Left lung (tissue), 10 donors: ENCODE data around the gene DTX1. TPM values are rescaled to one million over a fixed set of nuclear protein-coding genes. Genes with fewer than 3 reads are reported as not detected.

Experiments
- ATAC-seq: fragments of 200-7000 bp; cut with Tn5 transposase; one replicate; pipeline ENCODE4 v1.9.1; 2020; ENCODE audit warnings: moderate library complexity
- DNase-seq, 4 donors: peaks; one replicate each; pipeline ENCODE4 v3.0.0-alpha.2; 2013 to 2020
- H3K27ac ChIP-seq, 2 donors: fragments of 200-600 bp; sonication (generic) in 1 of 2; one replicate each; pipeline versions ENCODE4 v1.5.0 to v1.8.0; 2020 to 2021
- H3K27me3 ChIP-seq, 2 donors: fragments of 200-600 bp; sonication (generic) in 1 of 2; one replicate each; pipeline versions ENCODE4 v1.5.0 to v1.8.0; 2020 to 2021
- H3K36me3 ChIP-seq, 2 donors: fragments of 200-600 bp; sonication (generic) in 1 of 2; one replicate each; pipeline versions ENCODE4 v1.5.0 to v1.8.0; 2020 to 2021
- H3K4me1 ChIP-seq, 2 donors: fragments of 200-600 bp; one replicate each; pipeline ENCODE4 v1.8.0; 2021
- H3K4me3 ChIP-seq, 2 donors: fragments of 200-600 bp; sonication (generic) in 1 of 2; one replicate each; pipeline versions ENCODE4 v1.5.0 to v1.8.0; 2020 to 2021; ENCODE audit warnings: mild to moderate bottlenecking in 1 of 2
- H3K9me3 ChIP-seq, 2 donors: fragments of 200-600 bp; sonication (generic) in 1 of 2; one replicate each; pipeline versions ENCODE4 v1.5.0 to v1.8.0; 2020 to 2021
- intact Hi-C, 2 donors: fragments of 100-400 bp; cut with DNase I; formaldehyde crosslinking; loops; one replicate each; pipeline versions ENCODE4 v1.11.2 to v1.14.2; 2022
- polyA plus RNA-seq, 6 donors: library from polyadenylated mRNA; unstranded; fragments of 120-200 nt; gene quantifications; one replicate each; pipeline ENCODE4 v1.2.1, GENCODE V29; 2013; ENCODE audit not compliant: insufficient read length in 6 of 6
- total RNA-seq, 2 donors: library from RNA; stranded (reverse); fragmentation: NEBNext Ultra II Directional; extraction: Animal tissue kit (Norgen Biotek cat#: 25700); gene quantifications; one replicate each; pipeline ENCODE4 v1.2.1, GENCODE V29; 2021
- TF ChIP-seq, protein P1 (sequence below), 2 donors: fragments of 200-600 bp; sonication (generic) in 1 of 2; IDR thresholded peaks; one replicate each; pipeline versions ENCODE4 v1.5.0 to v1.8.0; 2021; ENCODE audit warnings: antibody characterized with exemption in 2 of 2
- donor health status: DM: no; HTN: yes; CAD: no.
- donor health status: DM: no; HTN: no; CAD: no.

DTX1 gene
- total and polyA plus RNA-seq, 8 donors: 0.70 to 6.3 (median 4.3) TPM

GRCh38 chr12:113077057-113077858, 20.7 kb downstream of the DTX1 start:
- no peak overlapping the region for H3K27ac ChIP-seq
- H3K36me3 ChIP-seq: no peaks in the 10 kb centered on the region
- intact Hi-C loops: no loop called here
- TF ChIP-seq, protein P1, sequence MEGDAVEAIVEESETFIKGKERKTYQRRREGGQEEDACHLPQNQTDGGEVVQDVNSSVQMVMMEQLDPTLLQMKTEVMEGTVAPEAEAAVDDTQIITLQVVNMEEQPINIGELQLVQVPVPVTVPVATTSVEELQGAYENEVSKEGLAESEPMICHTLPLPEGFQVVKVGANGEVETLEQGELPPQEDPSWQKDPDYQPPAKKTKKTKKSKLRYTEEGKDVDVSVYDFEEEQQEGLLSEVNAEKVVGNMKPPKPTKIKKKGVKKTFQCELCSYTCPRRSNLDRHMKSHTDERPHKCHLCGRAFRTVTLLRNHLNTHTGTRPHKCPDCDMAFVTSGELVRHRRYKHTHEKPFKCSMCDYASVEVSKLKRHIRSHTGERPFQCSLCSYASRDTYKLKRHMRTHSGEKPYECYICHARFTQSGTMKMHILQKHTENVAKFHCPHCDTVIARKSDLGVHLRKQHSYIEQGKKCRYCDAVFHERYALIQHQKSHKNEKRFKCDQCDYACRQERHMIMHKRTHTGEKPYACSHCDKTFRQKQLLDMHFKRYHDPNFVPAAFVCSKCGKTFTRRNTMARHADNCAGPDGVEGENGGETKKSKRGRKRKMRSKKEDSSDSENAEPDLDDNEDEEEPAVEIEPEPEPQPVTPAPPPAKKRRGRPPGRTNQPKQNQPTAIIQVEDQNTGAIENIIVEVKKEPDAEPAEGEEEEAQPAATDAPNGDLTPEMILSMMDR (IDR thresholded peaks at IDR 0.05): no peak
- ATAC-seq: no peak
- H3K9me3 ChIP-seq: no peaks in the 10 kb centered on the region
- peaks cover 22 to 80% of the 10 kb centered on the region in 2 donors for H3K27me3 ChIP-seq
- H3K4me3 ChIP-seq: no peak overlapping the region
- DNase-seq: no peak
- H3K4me1 ChIP-seq: no peaks in the 10 kb centered on the region

DNA sequence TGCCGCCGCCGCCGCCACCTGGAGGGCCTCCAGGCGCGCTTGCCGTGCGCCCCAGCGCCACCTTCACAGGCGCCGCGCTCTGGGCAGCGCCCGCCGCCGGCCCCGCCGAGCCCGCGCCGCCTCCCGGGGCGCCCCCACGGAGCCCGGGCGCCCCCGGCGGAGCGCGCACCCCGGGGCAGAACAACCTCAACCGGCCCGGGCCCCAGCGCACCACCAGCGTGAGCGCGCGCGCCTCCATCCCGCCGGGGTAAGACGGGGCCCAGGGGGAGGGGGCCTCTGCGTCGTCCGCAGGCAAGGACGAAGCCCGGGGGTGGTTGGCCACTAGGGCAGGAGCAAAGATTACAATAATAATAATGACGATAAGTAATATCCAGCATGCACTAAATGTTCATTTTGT, 21.3 kb downstream of the DTX1 start:
- no peak overlapping the region for H3K4me3 ChIP-seq

DNA sequence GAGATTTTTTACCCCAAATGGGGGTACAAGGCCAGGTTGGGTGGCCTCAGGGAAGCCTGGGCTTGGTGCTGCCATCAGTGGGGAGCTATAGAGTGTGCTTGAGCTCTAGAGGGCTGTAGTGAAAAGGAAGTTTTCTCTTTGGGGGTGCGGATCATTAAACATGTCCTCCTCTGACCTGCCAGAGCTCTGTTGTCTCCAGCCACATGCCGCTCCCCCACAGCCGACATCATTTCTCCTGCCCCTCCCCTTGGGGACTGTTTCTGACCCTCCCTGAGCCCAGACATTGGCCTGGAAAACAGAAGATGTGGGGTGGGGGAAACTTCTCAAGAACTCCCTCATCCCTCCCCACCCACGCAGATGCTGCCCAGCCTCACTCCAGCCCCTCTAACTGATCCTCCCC, 25.3 kb downstream of the DTX1 start:
- Histone ChIP-seq H3K36me3 (no peaks in the 10 kb centered on the region), H3K27me3 (peaks cover 19 to 68% of the 10 kb centered on the region in 2 donors), H3K4me1 (no peaks in the 10 kb centered on the region), H3K27ac (no peak overlapping the region), H3K4me3 (no peak overlapping the region), H3K9me3 (no peaks in the 10 kb centered on the region)
- no peak for DNase-seq
- TF ChIP-seq, protein P1 (IDR thresholded peaks at IDR 0.05): no peak
- intact Hi-C loops: no loop called here
- ATAC-seq: no peak

More for the DNA sequence above, 21.3 kb downstream of the DTX1 start:
- H3K27ac ChIP-seq: no peak overlapping the region
- no peaks in the 10 kb centered on the region for H3K4me1 ChIP-seq
- peaks cover 22 to 80% of the 10 kb centered on the region in 2 donors for H3K27me3 ChIP-seq
- TF ChIP-seq, protein P1 (IDR thresholded peaks at IDR 0.05): no peak
- no peak for DNase-seq
- no peaks in the 10 kb centered on the region for H3K9me3 ChIP-seq
- intact Hi-C loops: no loop called here
- H3K36me3 ChIP-seq: no peaks in the 10 kb centered on the region
- ATAC-seq: no peak

DNA sequence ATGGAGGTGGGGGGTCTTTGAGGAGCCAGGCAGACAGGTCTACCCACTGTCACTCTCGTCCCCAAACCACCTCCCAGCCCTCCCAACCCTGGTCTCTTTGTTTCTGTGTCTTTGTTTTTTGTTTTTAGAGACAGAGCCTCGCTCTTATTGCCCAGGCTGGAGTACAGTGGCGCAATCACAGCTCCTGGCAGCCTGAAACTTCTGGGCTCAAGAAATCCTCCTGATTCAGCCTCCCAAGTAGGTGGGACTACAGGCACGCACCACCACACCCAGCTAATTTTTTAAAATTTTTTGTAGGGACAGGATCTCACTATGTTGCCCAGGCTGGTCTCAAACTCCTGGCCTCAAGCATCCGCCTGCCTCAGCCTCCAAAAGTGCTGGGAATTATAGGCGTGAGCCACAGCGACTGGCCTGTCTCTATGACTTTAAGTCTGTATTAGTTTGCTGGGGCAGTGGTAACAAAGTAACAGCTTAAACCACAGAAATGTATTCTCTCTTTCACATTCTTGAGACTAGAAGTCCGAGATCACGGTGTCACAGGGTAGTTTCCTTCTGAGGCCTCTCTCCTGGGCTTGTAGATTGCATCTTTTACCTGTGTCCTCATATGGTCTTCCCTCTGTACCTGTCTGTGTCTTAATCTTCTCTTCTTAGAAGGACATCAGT, 26.1 kb downstream of the DTX1 start:
- intact Hi-C loops: no loop called here
- H3K9me3 ChIP-seq: no peaks in the 10 kb centered on the region
- no peak for DNase-seq

More for the DNA sequence above, 26.1 kb downstream of the DTX1 start:
- TF ChIP-seq, protein P1 (IDR thresholded peaks at IDR 0.05): no peak
- Histone ChIP-seq H3K27me3 (peaks cover 11 to 67% of the 10 kb centered on the region in 2 donors), H3K4me3 (no peak overlapping the region), H3K27ac (no peak overlapping the region), H3K36me3 (no peaks in the 10 kb centered on the region), H3K4me1 (no peaks in the 10 kb centered on the region)
- no peak for ATAC-seq
